HEK293 (cell line): ENCODE measurements around the gene ZNF107.

ENCODE experiments used
- CTCF ChIA-PET: fragments of 350-600 bp; formaldehyde crosslinking; extraction: SDS; loops from one replicate; lab custom pipeline; 2021; ENCODE audit warnings: antibody characterized with exemption; lab: Yijun Ruan, JAX
- POLR2A ChIA-PET: fragments of 300-600 bp; formaldehyde crosslinking; extraction: SDS; loops from one replicate; lab custom pipeline; 2020; ENCODE audit warnings: antibody characterized with exemption, inconsistent platforms; lab: Yijun Ruan, JAX
- H3K27ac ChIP-seq: fragments of 200-500 bp; sonication (Bioruptor generic); 2 replicates; pipeline ENCODE4 v1.5.1; 2014; ENCODE audit warnings: low read depth, low read length, control low read depth, inconsistent platforms; ENCODE audit errors: extremely low read depth
- H3K36me3 ChIP-seq, 2 experiments: fragments of 200-500 bp in 1 of 2; sonication (Bioruptor generic) in 1 of 2; 1 replicate in 1 of 2; 2 replicates in 1 of 2; pipeline ENCODE4 v1.5.1; 2014 to 2017; ENCODE audit warnings: inconsistent platforms in 2 of 2, low read length in 2 of 2; ENCODE audit not compliant: control insufficient read depth in 2 of 2, insufficient read depth in 1 of 2
- H3K4me1 ChIP-seq: fragments of 200-500 bp; sonication (Bioruptor generic); 2 replicates; pipeline ENCODE4 v1.5.1; 2014; ENCODE audit warnings: mild to moderate bottlenecking, low read length, inconsistent platforms; ENCODE audit not compliant: control insufficient read depth, insufficient read depth
- H3K4me3 ChIP-seq: 2 replicates; pipeline ENCODE4 v1.5.1; 2011; ENCODE audit warnings: low read depth, mild to moderate bottlenecking, control low read depth, low read length, moderate library complexity
- H3K9me3 ChIP-seq: fragments of 200-500 bp; sonication (Bioruptor generic); 2 replicates; pipeline ENCODE4 v1.5.1; 2014; ENCODE audit warnings: low read depth, low read length, inconsistent platforms; ENCODE audit not compliant: control insufficient read depth, insufficient read depth
- OSR2 ChIP-seq: fragments of 450-650 bp; formaldehyde crosslinking; IDR thresholded peaks from 2 replicates; pipeline ENCODE4 v1.5.1; 2016; ENCODE audit warnings: missing biosample characterization, missing genetic modification characterization
- REPIN1 ChIP-seq: fragments of 450-650 bp; formaldehyde crosslinking; IDR thresholded peaks from 2 replicates; pipeline ENCODE4 v1.5.1; 2017; ENCODE audit warnings: missing biosample characterization, missing genetic modification characterization, low read depth
- REST ChIP-seq: fragments of 450-650 bp; formaldehyde crosslinking; IDR thresholded peaks from 2 replicates; pipeline ENCODE4 v1.5.1; 2016; ENCODE audit warnings: missing biosample characterization, missing genetic modification characterization
- ZFHX2 ChIP-seq: fragments of 450-650 bp; formaldehyde crosslinking; conservative IDR thresholded peaks from 2 replicates; pipeline ENCODE4 v1.5.1; 2016; ENCODE audit warnings: missing biosample characterization, missing genetic modification characterization
- ZNF112 ChIP-seq: fragments of 450-650 bp; formaldehyde crosslinking; IDR thresholded peaks from 2 replicates; pipeline ENCODE4 v1.5.0; 2017; ENCODE audit warnings: missing biosample characterization, missing genetic modification characterization
- ZNF133 ChIP-seq: fragments of 450-650 bp; formaldehyde crosslinking; IDR thresholded peaks from 2 replicates; pipeline ENCODE4 v1.5.1; 2016; ENCODE audit warnings: missing biosample characterization, missing genetic modification characterization
- ZNF274 ChIP-seq, 2 experiments: fragments of 200-500 bp in 1 of 2; fragments of 450-650 bp in 1 of 2; sonication (Bioruptor generic) in 1 of 2; formaldehyde crosslinking in 1 of 2; IDR thresholded peaks; 2 replicates each; pipeline versions ENCODE4 v1.5.1 to v1.6.1; 2014 to 2016; ENCODE audit warnings: borderline replicate concordance in 1 of 2, inconsistent platforms in 1 of 2, low read length in 1 of 2, missing biosample characterization in 1 of 2, missing genetic modification characterization in 1 of 2
- ZNF324 ChIP-seq: fragments of 450-650 bp; formaldehyde crosslinking; IDR thresholded peaks from 2 replicates; pipeline ENCODE4 v1.5.1; 2016; ENCODE audit warnings: missing biosample characterization, missing genetic modification characterization
- ZNF391 ChIP-seq: fragments of 450-650 bp; formaldehyde crosslinking; IDR thresholded peaks from 2 replicates; pipeline ENCODE4 v1.5.1; 2016; ENCODE audit warnings: low read depth, missing biosample characterization, missing genetic modification characterization, borderline replicate concordance
- ZNF394 ChIP-seq: fragments of 450-650 bp; formaldehyde crosslinking; IDR thresholded peaks from 2 replicates; pipeline ENCODE4 v1.5.1; 2016; ENCODE audit warnings: missing biosample characterization, missing genetic modification characterization, mild to moderate bottlenecking, moderate library complexity, borderline replicate concordance
- ZNF398 ChIP-seq: fragments of 450-650 bp; formaldehyde crosslinking; IDR thresholded peaks from 2 replicates; pipeline ENCODE4 v1.5.1; 2017; ENCODE audit warnings: missing biosample characterization, missing genetic modification characterization
- ZNF449 ChIP-seq: fragments of 450-650 bp; formaldehyde crosslinking; IDR thresholded peaks from 2 replicates; pipeline ENCODE4 v1.5.1; 2017; ENCODE audit warnings: missing biosample characterization, mild to moderate bottlenecking, missing genetic modification characterization, moderate library complexity
- ZNF488 ChIP-seq: fragments of 450-650 bp; formaldehyde crosslinking; IDR thresholded peaks from 2 replicates; pipeline ENCODE4 v1.5.1; 2016; ENCODE audit warnings: missing biosample characterization, missing genetic modification characterization
- ZNF510 ChIP-seq: fragments of 450-650 bp; formaldehyde crosslinking; IDR thresholded peaks from 2 replicates; pipeline ENCODE4 v1.5.1; 2018; ENCODE audit warnings: mild to moderate bottlenecking, missing genetic modification characterization, missing biosample characterization; ENCODE audit not compliant: insufficient replicate concordance
- ZNF513 ChIP-seq: fragments of 450-650 bp; IDR thresholded peaks from 2 replicates; pipeline ENCODE4 v1.5.1; 2018; ENCODE audit warnings: missing biosample characterization, missing genetic modification characterization
- ZNF548 ChIP-seq: fragments of 450-650 bp; formaldehyde crosslinking; IDR thresholded peaks from 2 replicates; pipeline ENCODE4 v1.5.1; 2016; ENCODE audit warnings: missing biosample characterization, missing genetic modification characterization
- ZNF549 ChIP-seq: fragments of 450-650 bp; IDR thresholded peaks from 2 replicates; pipeline ENCODE4 v1.5.1; 2018; ENCODE audit warnings: missing biosample characterization, missing genetic modification characterization, mild to moderate bottlenecking, inconsistent platforms, moderate library complexity
- ZNF645 ChIP-seq: fragments of 450-650 bp; formaldehyde crosslinking; IDR thresholded peaks from 2 replicates; pipeline ENCODE4; 2016; ENCODE audit warnings: missing biosample characterization, missing genetic modification characterization
- ZNF704 ChIP-seq: fragments of 450-650 bp; formaldehyde crosslinking; IDR thresholded peaks from 2 replicates; pipeline ENCODE4 v1.5.1; 2016; ENCODE audit warnings: missing biosample characterization, missing genetic modification characterization

Gene ZNF107

GRCh38 chr7:64654796-64655548 is 11.0 kb upstream of the ZNF107 start:
- ChIA-PET POLR2A (no interaction called here), CTCF (no interaction called here)
- no peak overlapping the region for H3K4me3 ChIP-seq
- H3K27ac ChIP-seq, result no peak overlapping the region
- H3K9me3 ChIP-seq, result no peaks in the 10 kb centered on the region
- TF ChIP-seq ZNF112 (no peak), OSR2 (tag by site-specific recombination) (no peak)
- no peaks in the 10 kb centered on the region for H3K36me3 ChIP-seq
- no peaks in the 10 kb centered on the region for H3K4me1 ChIP-seq

- CTCF ChIA-PET, result no interaction called here
- H3K4me3 ChIP-seq, result no peak overlapping the region
- POLR2A ChIA-PET, result no interaction called here
- H3K27ac ChIP-seq, result no peak overlapping the region
- H3K4me1 ChIP-seq, result no peaks in the 10 kb centered on the region
- H3K9me3 ChIP-seq, result no peaks in the 10 kb centered on the region
- H3K36me3 ChIP-seq, result no peaks in the 10 kb centered on the region
- TF ChIP-seq ZNF549, result no peak
- no peak for TF ChIP-seq ZNF645 (tag by site-specific recombination)
- no peak for TF ChIP-seq ZNF391 (tag by site-specific recombination)
- no peak for TF ChIP-seq ZNF274 (IDR thresholded peaks at IDR 0.05; ENCODE audit: low read length)
- TF ChIP-seq ZNF274 (tag by site-specific recombination; IDR thresholded peaks at IDR 0.05; ENCODE audit: borderline replicate concordance), result no peak
- TF ChIP-seq ZNF398 (tag by site-specific recombination), result no peak
- TF ChIP-seq ZFHX2, result no peak
- no peak for TF ChIP-seq ZNF133 (tag by site-specific recombination)
- TF ChIP-seq ZNF488 (tag by site-specific recombination), result no peak
- TF ChIP-seq ZNF449 (tag by site-specific recombination), result no peak
- no peak for TF ChIP-seq ZNF510 (tag by site-specific recombination)
- no peak for TF ChIP-seq ZNF394 (tag by site-specific recombination)
- TF ChIP-seq ZNF513 (tag by site-specific recombination), result no peak
- TF ChIP-seq REPIN1, result no peak
- TF ChIP-seq ZNF704, result no peak
- TF ChIP-seq ZNF324 (tag by site-specific recombination), result no peak
- no peak for TF ChIP-seq REST (tag by site-specific recombination)
- TF ChIP-seq ZNF548 (tag by site-specific recombination), result no peak
Measured at GRCh38 chr7:64655811-64656210, 10.1 kb upstream of the ZNF107 start.
